COLO829 (cell line): ENCODE results near the gene PTPMT1.

ENCODE experiments used
- DNase-seq: peaks from one replicate; pipeline ENCODE4 v3.0.0; 2012; ENCODE audit warnings: low spot score

Gene PTPMT1

DNA sequence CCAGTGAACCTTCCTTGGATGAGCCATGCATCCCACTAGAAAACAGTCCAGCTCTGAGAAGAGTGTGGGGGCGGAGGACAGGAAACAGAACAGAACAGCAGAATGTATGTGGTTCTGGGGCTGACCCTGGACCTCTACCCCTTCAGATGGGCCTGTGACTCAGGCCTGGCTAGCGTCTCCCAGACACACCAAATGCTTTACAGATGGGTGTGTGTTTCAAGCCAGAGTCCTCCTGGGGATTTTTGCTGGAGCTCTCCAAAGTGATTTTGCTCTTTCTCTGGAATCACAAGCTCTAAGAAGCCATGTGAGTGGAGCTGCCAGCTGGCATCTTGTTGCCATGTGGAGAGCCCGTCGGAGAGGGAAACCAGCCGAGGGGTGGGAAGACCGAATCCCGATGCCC, 42.0 kb downstream of the PTPMT1 start:
- DNase-seq, result peak; percentile 75

DNA sequence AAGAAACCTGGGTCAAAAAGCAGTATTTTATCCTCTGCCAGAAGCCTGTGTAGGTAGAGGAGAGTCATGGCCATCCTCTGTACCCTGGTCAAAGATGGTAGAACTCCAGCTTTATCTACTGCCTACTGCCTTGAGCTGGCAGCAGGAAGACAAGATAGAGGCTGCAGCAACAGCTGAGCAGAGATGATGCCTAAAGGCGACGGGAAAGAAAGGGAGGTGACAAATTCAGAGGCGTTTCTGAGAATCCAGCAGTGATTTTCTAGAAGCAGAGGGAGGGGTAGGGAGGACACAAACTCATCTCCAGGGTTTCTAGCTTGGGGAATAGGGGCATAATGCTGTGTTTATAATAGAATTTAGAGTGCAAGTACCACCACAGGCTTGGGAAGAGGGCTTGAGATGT, 44.3 kb downstream of the PTPMT1 start:
- DNase-seq, result no peak

DNA sequence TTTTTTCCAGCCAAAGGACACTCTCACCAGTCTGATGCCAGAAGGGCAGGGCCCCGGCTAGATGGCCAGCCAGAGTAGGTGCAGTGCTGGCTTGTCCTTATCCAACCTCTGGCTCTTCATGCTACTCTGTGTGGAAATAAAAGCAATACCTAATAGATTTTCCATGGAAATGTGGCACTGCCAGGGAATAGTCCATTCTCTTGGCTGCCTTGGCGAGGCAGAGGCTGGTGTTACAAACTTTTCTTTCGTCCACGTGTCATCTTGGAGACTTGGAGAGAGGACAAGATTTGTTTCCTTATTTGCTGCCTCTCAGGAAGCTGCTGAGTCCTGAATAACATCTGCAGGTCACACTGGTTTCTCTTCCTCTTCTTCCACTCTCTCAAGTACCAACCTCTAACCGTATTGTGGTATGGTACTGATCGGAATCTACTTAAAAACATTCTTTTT, 46.0 kb downstream of the PTPMT1 start:
- DNase-seq, result no peak

DNA sequence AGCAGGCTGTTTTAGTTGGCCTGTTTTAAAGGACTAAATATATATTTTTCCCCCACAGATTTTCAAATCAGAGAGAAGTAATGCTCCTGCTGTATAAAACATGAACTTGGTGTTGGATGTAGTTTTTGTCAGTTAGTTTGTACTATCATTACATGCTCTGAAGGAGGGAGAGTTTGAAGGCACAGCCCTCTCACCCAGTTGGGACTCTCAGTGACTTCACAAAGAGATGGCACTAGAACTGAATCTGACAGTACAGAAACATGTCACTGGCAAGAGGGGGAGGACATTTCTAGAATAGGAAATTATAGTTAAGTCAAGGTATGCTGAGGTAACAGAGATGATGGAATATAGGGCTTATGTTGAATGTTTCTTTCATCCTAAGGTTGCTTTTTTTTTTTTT, 49.9 kb downstream of the PTPMT1 start:
- no peak for DNase-seq

DNA sequence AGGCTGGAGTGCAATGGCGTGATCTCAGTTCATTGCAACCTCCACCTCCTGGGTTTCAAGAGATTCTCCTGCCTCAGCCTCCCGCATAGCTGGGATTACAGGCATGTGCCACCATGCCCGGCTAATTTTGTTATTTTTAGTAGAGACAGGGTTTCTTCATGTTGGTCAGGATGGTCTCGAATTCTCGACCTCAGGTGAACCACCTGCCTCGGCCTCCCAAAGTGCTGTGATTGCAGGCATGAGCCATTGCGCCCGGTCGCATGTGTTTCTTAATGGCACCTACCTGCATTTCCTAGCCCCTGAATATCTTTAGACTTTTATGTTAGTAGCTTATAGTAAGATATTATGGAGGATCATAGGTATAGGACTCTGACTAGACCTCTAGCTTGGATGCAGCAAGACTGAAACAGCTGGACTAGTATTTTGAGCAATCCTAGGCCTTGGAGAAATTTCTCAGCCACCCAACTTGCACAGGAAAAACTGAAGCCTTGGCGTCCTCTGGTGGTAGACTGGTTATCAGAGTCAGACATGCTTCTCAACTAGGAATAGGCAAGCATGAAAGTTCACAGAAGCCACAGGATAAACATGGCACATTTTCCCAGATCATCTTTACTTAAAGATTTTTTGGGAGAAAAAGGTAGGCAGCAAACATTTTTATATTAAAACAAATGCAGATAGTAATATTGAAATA, 51.5 kb downstream of the PTPMT1 start:
- DNase-seq, result peak; percentile 61

DNA sequence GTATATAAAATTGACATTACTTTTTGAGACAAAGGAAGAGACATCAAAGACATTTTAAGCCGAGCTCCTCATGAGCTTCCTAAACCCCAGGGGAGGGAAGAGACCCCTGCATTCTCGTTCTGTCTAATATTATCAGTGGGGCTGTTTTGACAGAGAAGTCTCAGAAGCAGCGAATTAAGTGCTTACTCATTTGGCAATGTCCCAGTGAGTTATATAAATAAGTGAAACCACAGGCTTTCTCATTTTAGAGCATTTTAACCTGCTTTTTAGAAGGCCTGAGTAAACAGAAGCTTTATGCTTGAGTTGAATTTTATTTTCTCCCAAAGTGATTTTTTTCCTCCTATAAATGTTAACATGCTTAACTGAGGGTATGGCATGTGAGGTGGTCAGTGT, 52.0 kb downstream of the PTPMT1 start:
- DNase-seq, result no peak

DNA sequence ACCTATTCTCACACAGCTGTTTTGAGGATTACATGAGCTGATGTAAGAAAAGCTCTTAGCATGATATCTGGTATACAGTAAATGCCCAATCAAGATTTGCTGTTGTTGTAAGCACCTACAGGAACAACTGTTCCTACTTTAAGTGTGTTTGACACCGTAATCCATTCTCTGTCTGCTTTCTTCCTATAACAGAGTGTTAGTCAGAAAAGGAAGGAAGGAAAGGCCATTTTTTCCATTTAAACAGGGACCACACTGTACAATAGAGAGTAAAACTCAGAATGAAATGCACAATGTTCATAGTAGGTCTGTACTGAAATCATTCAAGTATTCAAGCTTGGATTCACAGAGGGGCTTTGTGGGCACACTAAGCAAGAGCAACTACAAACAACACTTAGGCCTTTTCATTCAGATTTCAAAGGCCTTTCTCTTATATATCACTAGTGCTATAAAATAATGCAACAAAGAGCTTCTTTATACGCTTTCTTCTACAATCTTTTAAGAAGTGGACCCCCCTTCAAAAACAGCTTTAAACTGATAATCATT, 55.5 kb downstream of the PTPMT1 start:
- peak; percentile 75 for DNase-seq
